ENCODE measurements around the gene FCRLB.
"Not testable (repeated sequence)": the region's sequence is repeated elsewhere in the genome, so short reads cannot be mapped to it uniquely, and the experiment has no call there.

FCRLB gene

GRCh38 chr1:161739865-161740566 is 18.7 kb downstream of the FCRLB start:
- no peak for DNase-seq (ENCODE audit: low read depth, low spot score)

DNA sequence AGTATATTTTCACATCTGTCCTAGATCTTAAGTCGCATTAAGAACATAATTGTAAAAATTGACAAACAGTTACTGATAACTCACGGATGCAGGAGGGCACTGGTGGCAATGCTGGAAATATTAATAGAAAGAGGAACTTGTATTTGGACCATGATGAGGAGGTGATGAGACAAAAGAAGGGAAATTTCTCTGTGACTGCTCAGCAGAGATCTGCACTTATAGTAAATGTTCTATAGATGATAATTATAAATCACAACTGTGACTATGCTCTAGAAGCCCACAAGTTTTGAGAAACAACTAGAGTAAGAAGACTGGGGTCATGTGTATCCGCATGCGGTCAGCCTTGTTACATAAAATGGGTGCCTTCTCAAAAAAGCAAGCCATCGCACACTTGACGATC is 19.6 kb downstream of the FCRLB start:
- DNase-seq (ENCODE audit: low read depth, low spot score): no peak

- no peak for DNase-seq (ENCODE audit: low read depth, low spot score)
Measured at GRCh38 chr1:161743231-161743630, 21.9 kb downstream of the FCRLB start.

DNA sequence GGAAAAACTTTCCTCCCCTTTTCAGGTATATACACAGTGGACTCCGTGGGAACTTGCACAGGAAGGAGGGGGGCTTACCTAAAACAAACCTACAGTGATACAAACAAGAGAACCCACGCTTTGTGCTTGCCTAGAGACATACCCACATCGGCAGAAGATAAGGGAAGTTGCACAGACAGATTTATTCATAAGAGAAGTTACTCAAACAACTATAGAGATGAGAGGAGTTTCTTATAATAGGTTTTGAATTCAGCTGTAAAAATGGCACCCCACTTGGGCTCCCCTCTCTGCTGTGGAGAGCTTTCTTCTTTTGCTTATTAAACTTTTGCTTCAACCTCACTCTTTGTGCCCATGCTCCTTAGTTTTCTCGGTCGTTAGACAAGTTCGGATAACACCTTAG is 26.5 kb downstream of the FCRLB start:
- DNase-seq (ENCODE audit: low read depth, low spot score): no peak

- peak; percentile 95 for DNase-seq (ENCODE audit: low read depth, low spot score)
Measured at GRCh38 chr1:161749509-161750407, 28.4 kb downstream of the FCRLB start, which contains the start of gene DUSP12. Gene DUSP12, plus strand, starts transcription at chr1:161749786. Its CDS starts 16 bp downstream, at chr1:161749802.

DNA sequence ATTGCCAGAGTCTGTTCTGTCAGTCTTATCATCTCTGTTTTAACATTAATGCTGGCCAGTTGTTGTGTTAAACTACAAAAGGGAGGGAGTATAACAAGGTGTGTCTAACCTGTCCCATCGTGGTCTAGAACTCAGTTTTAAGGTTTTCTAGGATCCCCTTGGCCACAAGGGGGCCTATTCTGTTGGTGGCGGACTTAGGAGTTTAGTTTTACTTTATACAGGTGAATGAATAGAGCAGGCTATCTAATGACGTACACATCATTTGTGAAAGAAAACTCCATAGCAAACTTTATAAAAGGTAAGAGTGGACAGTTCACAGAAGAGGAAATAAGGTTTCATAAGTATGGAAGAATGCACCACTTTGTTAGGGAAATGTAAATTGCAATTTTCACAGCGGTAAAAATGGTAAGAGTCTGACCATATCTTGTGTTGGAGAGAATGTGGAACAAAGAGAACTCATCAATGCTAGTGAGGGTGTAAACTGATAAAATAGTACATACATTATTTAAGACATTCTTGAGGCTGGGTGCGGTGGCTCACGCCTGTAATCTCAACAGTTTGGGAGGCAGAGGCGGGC is 42.3 kb downstream of the FCRLB start:
- DNase-seq (ENCODE audit: low read depth, low spot score): peak; percentile 33

DNA sequence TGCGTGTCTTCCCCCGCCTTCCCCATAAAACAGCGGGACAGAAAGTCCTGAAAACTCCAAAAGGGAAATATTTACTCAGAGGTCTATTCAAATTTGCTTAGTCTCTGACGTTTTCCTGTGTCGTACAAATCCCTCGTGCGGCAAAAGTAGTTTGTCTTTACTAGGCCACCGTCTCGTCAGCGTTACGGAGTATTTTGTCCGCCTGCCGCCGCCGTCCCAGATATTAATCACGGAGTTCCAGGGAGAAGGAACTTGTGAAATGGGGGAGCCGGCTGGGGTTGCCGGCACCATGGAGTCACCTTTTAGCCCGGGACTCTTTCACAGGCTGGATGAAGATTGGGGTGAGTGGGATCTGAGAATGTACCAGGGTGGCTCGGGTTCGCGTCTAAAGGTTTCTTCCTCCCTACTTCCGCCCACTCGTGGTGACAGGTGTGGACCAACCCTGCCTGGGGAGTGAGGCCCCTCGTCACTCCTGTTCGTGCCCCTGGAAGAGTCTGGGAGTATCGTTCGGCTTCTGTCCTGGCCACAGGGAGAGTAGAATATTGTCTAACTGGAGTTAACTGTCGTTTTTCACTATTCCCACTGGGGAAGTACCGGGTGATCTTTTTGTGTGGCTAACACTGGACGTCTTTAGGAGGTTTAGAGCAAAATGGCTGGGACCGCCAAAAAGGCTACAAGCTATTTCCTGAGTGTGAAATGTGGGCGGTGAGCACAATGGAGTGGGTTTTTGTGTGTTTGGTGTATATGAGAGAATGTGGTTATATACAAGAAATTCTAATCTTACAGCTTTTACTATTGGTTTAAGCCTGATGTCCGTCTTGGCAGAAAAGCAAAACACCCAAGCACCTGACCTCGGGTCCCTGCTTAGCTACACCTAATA is 45.0 kb downstream of the FCRLB start, which contains the start of gene ATF6:
TSS of gene ATF6 (plus strand) at position 219 of the 880 bp plus-strand sequence. CDS start at position 260, 41 bp downstream.
- peak; percentile 77 for DNase-seq (ENCODE audit: low read depth, low spot score)

- DNase-seq (ENCODE audit: low read depth, low spot score): no peak
Measured at GRCh38 chr1:161768461-161768860, 47.1 kb downstream of the FCRLB start.

- DNase-seq (ENCODE audit: low read depth, low spot score): no peak
Measured at GRCh38 chr1:161768986-161769672, 47.8 kb downstream of the FCRLB start.

GRCh38 chr1:161769673-161770045 is 48.3 kb downstream of the FCRLB start:
- DNase-seq (ENCODE audit: low read depth, low spot score): not testable (repeated sequence)

- DNase-seq (ENCODE audit: low read depth, low spot score): no peak
Measured at GRCh38 chr1:161770250-161770649, 48.9 kb downstream of the FCRLB start.

DNA sequence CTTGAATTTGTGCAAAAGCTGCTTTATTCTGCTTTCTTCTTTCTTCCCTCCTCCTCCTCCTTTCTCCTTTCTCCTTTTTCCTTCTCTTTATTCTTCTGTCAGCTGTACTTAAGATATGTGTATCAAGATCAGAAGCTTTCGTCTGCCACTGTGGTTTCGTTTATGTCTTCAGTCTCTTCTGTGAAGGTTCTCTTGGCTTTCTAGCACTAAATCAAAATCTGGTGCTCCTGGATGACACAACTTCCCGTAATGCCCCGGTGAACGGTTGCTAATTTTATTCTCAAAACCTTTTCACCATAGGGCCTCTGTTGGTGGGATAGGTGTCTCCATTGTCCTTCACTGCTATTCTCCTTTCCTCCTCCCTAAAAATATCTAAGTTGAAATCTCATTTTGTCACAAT is 49.8 kb downstream of the FCRLB start:
- DNase-seq (ENCODE audit: low read depth, low spot score): no peak

GRCh38 chr1:161771973-161772372 is 50.6 kb downstream of the FCRLB start:
- DNase-seq (ENCODE audit: low read depth, low spot score): no peak

GRCh38 chr1:161772397-161772796 is 51.1 kb downstream of the FCRLB start:
- no peak for DNase-seq (ENCODE audit: low read depth, low spot score)

DNA sequence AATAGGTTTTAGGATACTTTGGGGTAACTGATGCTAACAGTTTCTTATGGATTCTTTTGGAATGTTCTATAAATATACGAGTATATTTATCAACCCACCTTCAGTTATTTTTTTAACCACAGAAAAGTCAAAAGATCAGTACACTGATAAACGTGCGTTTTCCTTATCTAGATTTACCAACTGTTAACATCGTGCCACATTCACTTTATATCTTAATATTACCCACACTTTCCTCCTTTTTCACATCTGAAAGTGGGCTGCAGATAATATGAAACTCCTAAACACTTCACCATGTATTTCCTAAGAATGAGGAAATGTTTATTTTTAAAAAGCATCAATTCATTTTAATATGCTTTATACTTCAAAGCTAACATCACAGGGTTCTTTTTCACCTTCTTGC is 52.4 kb downstream of the FCRLB start:
- no peak for DNase-seq (ENCODE audit: low read depth, low spot score)

- DNase-seq (ENCODE audit: low read depth, low spot score): no peak
Measured at GRCh38 chr1:161777261-161777660, 55.9 kb downstream of the FCRLB start.
